ENCODE data around the gene KMT2D. TPM values are rescaled to one million over a fixed set of nuclear protein-coding genes. Genes with fewer than 3 reads are reported as not detected.

Gene KMT2D
- total and polyA plus RNA-seq, 2 of the 8 experiments (the other 6 are each of a cell fraction or from before 2014, with no cell fraction given), result 9.1 to 86.3 TPM

- no peak for TF ChIP-seq RXRA (IDR thresholded peaks at IDR 0.05; ENCODE audit: insufficient read depth, low read depth, low read length)
- TF ChIP-seq CEBPB (IDR thresholded peaks at IDR 0.05; ENCODE audit: low read depth, low read length), result no peak
- no peak for TF ChIP-seq SRF (IDR thresholded peaks at IDR 0.05; ENCODE audit: low read depth, low read length)
- no peak for TF ChIP-seq ZNF274 (IDR thresholded peaks at IDR 0.05; ENCODE audit: borderline replicate concordance, extremely low read depth, low read length)
- TF ChIP-seq SP4 (IDR thresholded peaks at IDR 0.05; ENCODE audit: low read length), result no peak
- TF ChIP-seq POLR2A (IDR thresholded peaks at IDR 0.05; ENCODE audit: control extremely low read depth in 1 of 2, low read depth in 2 of 2, low read length in 2 of 2), result no peak
- TF ChIP-seq HDAC6 (IDR thresholded peaks at IDR 0.05; ENCODE audit: low read depth, low read length), result no peak
- TF ChIP-seq ATF2 (IDR thresholded peaks at IDR 0.05; ENCODE audit: low read length), result no peak
These were observed 28.3 kb downstream of the KMT2D start (continued) for GRCh38 chr12:49032276-49032675.

All from H1 (cell line).